ENCODE data around the gene ZNF358.

Gene ZNF358

GRCh38 chr19:7539827-7540425 is 24.0 kb downstream of the ZNF358 start:
- no peak for DNase-seq

- peak; percentile 69 to 75 for DNase-seq
These were observed 25.0 kb downstream of the ZNF358 start for GRCh38 chr19:7540761-7541474.

- DNase-seq: no peak
These were observed 25.5 kb downstream of the ZNF358 start for GRCh38 chr19:7541475-7541824.

- DNase-seq: no peak
These were observed 26.0 kb downstream of the ZNF358 start for GRCh38 chr19:7541828-7542443.

DNA sequence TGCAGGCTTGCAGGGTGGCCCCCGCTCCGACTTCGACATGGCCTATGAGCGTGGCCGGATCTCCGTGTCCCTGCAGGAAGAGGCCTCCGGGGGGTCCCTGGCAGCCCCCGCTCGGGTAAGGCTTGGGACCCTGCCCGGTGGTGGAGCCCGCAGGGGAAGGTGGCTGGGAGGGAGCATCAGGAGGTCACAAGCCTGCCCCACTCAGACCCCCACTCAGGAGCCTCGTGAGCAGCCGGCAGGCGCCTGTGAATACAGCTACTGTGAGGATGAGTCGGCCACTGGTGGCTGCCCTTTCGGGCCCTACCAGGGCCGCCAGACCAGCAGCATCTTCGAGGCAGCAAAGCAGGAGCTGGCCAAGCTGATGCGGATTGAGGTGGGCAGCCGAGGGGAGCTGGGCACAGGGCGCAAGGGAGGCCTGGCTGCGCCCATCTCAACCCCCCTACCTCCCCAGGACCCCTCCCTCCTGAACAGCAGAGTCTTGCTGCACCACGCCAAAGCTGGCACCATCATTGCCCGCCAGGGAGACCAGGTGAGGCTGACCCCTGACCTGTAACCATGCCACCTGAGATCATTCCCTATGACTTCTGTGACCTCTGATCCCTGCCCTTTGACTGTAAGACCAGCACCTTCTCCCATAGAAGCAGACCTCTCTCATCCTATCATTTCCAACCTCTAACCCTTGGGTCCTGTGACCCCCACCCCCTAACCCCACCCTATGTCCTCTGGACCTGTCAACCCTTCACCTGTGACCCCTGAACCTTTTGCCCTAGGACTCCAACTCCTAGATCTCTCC is 26.8 kb downstream of the ZNF358 start:
- DNase-seq: no peak

DNA sequence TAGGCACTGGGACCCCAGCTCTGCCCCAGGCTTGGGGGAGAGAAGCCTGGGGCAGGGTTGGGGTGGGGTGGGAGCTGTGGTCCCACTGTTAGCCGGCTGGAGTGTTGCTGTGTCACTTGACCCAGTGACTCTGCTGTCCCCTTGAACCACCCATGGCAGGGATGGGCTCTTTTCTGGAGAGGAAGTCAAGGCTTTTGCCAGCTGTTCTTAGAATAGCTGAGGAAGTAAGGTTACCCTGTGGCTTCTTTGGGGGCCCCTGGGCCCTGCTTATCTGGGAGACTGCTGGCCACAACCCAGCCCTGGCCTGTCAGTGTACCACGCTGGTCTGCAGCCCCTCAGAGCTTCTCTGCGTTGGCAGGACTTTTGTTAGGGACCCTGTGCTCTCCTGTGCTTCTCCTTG is 28.7 kb downstream of the ZNF358 start:
- DNase-seq: no peak

- DNase-seq: no peak
These were observed 29.4 kb downstream of the ZNF358 start for GRCh38 chr19:7545300-7545699.

GRCh38 chr19:7545904-7546303 is 30.0 kb downstream of the ZNF358 start:
- DNase-seq: no peak

- no peak for DNase-seq
These were observed 31.3 kb downstream of the ZNF358 start for GRCh38 chr19:7547159-7547558.

GRCh38 chr19:7549429-7550148 is 33.7 kb downstream of the ZNF358 start:
- no peak for DNase-seq

DNA sequence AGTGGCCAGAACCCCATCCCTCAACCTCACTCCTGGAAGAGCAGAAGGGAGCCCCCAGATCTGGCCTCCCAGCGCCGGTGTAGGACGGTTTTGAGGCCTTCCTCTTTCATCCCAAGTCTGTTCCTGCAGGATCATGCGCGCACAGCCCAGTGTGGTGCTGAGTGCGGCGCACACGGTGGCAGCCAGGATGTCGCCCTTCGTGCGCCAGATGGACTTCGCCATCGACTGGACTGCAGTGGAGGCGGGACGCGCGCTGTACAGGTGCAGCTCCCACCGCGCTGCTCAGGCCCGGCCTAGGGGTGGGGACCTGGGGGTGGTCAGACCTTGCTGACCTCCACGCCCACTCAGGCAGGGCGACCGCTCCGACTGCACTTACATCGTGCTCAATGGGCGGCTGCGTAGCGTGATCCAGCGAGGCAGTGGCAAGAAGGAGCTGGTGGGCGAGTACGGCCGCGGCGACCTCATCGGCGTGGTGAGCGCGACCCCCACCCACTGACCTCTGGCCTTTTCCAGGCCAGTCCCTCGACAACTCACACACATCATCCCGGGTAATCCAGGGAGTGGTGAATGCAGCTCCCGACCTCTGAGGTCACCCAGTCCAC is 34.4 kb downstream of the ZNF358 start:
- no peak for DNase-seq

- DNase-seq: peak; percentile 49 to 60
These were observed 35.3 kb downstream of the ZNF358 start for GRCh38 chr19:7550987-7551761.

DNA sequence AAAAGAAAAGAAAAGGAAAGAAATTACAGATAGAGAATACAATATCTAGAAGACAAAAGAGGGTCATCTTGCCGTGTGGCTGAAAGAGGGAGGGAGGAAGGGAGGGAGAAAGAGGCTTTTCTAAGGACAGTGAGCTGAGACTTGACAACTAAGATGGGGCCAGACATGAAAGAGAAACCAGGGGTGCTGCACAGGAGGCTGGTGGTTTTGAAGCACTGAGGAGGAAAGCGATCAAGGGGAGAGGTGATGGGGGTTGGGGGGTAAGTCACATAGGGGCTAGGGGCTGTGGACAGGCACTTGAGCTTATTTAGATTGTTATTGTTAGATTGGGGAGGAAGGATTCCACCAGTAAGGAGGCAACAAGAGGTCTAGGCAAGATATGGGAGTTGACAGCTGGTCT is 36.9 kb downstream of the ZNF358 start:
- no peak for DNase-seq

DNA sequence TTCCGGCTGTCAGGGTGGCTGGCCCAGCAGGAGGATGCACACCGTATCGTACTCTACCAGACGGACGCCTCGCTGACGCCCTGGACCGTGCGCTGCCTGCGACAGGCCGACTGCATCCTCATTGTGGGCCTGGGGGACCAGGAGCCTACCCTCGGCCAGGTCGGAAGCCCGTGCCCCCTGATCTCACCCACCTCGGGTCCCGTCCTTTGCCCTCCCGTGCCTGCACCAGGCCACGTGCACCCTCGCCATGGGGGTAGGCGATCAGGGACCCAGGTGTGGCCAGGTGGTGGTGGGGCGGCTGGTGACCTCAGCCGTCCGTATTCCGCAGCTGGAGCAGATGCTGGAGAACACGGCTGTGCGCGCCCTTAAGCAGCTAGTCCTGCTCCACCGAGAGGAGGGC is 38.7 kb downstream of the ZNF358 start:
- no peak for DNase-seq

- peak; percentile 60 to 62 for DNase-seq
These were observed 39.3 kb downstream of the ZNF358 start for GRCh38 chr19:7554990-7555864.

DNA sequence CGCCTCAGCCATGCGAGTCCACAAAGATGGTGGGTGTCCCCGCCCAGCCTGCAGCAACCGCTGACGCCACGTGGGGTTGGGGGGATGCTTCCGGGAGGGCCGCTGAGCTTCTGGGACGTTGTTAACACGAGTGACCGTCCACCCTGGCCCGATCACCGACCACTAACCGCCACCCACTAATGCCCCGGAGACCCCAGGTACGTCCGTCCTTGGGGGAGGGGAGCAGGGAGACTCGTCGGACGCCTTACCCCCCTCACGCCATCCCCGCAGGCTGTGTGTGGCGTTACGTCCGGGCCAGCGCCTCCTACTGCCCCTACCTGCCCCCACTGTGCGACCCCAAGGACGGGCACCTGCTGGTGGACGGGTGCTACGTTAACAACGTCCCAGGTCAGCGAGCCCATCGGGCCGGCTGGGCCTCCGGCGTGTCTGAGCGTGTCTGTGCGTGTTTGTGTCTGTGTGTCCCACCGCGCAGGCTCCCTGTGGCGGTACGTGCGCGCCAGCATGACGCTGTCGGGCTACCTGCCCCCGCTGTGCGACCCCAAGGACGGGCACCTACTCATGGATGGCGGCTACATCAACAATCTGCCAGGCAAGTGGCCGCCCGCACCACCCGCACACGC is 40.9 kb downstream of the ZNF358 start:
- DNase-seq: no peak

DNA sequence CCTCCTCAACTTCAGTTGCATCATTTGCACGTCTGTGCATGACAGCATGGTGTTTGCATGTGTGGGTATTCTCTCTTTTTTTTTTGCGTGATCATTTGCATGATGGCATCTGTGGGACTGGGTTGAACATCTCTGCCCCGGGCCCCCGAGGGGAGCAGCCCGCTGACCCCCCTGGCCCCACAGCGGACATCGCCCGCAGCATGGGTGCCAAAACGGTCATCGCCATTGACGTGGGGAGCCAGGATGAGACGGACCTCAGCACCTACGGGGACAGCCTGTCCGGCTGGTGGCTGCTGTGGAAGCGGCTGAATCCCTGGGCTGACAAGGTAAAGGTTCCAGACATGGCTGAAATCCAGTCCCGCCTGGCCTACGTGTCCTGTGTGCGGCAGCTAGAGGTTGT is 42.8 kb downstream of the ZNF358 start:
- DNase-seq: no peak

DNA sequence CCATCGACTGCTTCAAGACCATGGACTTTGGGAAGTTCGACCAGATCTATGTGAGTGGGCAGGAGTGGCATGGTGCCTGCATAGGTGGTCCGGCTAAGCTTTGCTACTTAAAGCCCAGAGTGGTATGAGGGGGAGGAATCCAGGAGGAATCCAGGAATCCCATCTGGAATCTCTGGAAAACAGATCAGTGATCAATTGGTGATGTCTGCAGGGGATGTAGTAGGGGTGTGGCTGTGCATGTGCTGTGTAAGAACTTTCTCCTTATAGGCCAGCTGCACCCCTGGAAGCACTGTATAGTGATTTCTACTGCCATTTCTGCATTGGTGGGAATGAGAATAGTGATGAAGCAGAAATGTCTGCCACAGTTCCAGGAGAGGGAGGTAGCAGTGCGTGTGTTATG is 43.2 kb downstream of the ZNF358 start:
- DNase-seq: no peak

DNA sequence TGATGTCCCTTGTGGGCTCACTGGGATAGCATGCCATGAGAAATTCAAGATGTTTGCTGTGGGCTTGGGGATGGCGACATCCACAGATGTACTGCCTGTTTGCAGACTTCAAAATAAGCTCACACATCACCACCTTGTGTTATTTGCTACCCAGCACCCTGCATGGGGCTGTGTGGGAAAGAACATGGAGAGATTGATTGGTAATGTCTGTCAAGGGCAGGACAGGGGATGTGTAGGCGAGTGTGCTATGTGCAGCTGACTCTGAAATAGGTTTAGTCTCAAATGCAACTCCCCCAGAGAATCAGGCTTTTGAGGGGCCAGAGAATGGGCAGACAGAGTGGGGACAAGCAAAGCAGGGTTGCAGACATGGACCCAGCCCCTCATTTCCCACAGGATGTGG is 44.4 kb downstream of the ZNF358 start:
- no peak for DNase-seq

DNA sequence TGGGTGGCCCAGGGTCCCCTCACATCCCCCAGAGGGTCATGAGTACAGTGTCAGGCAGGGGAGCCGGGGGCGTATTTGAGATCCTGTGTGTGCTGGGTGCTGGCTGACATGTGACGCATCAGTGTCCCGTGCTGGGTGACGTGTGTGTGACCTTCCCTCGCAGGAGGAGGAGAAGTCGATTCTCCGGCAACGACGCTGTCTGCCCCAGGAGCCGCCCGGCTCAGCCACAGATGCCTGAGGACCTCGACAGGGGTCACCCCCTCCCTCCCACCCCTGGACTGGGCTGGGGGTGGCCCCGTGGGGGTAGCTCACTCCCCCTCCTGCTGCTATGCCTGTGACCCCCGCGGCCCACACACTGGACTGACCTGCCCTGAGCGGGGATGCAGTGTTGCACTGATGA is 45.4 kb downstream of the ZNF358 start:
- DNase-seq: no peak

All from activated T-cell treated with anti-CD3 and anti-CD28 coated beads, Interleukin-2, amount 50 U/mL, for 48 hours (primary cell).